Measurements from ENCODE around the gene CNTN6.

The CNTN6 gene

GRCh38 chr3:1171320-1171719 lies 78.5 kb downstream of the CNTN6 start:
- Histone ChIP-seq H3K36me3 (no peaks in the 10 kb centered on the region), H3K27me3 (ENCODE audit: insufficient read depth, low read depth, severe bottlenecking) (peaks cover 6% of the 10 kb centered on the region), H3K27ac (no peak overlapping the region), H3K9me3 (ENCODE audit: severe bottlenecking) (no peaks in the 10 kb centered on the region), H3K4me3 (ENCODE audit: low read depth, low read length) (no peak overlapping the region)
- TF ChIP-seq CTCF (IDR thresholded peaks at IDR 0.05; ENCODE audit: low read depth, low read length): no peak
- no peak for DNase-seq

DNA sequence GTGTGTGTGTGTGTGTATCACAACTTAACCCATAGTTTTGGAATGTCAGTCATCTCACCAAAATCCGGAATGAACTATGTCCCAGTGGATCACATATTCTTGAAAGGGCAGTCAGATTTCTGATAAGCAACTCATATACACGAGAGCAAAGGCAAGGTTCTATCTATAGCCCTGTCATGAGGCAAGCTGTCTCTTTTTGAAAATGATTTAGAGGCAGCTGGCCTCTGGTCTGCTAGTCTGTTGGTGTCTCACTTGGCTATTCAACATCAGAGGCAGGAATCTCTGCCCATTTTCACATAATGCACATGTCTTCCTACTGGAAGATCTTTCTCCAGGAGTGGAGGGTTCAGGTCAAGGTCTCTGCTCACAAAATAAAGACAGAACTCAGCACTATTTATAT lies 79.8 kb downstream of the CNTN6 start:
- peaks cover 6% of the 10 kb centered on the region for H3K27me3 ChIP-seq (ENCODE audit: insufficient read depth, low read depth, severe bottlenecking)
- H3K9me3 ChIP-seq (ENCODE audit: severe bottlenecking): no peaks in the 10 kb centered on the region
- no peak overlapping the region for H3K4me3 ChIP-seq (ENCODE audit: low read depth, low read length)
- no peaks in the 10 kb centered on the region for H3K36me3 ChIP-seq
- no peak for TF ChIP-seq CTCF (IDR thresholded peaks at IDR 0.05; ENCODE audit: low read depth, low read length)
- DNase-seq: no peak
- no peak overlapping the region for H3K27ac ChIP-seq

GRCh38 chr3:1179146-1179545 lies 86.3 kb downstream of the CNTN6 start:
- Histone ChIP-seq H3K4me3 (ENCODE audit: low read depth, low read length) (no peak overlapping the region), H3K36me3 (no peaks in the 10 kb centered on the region), H3K9me3 (ENCODE audit: severe bottlenecking) (no peaks in the 10 kb centered on the region), H3K27ac (no peak overlapping the region), H3K27me3 (ENCODE audit: insufficient read depth, low read depth, severe bottlenecking) (no peaks in the 10 kb centered on the region)
- no peak for TF ChIP-seq CTCF (IDR thresholded peaks at IDR 0.05; ENCODE audit: low read depth, low read length)
- no peak for DNase-seq

GRCh38 chr3:1183320-1184048 lies 90.7 kb downstream of the CNTN6 start:
- H3K27ac ChIP-seq: no peak overlapping the region
- no peak for TF ChIP-seq CTCF (IDR thresholded peaks at IDR 0.05; ENCODE audit: low read depth, low read length)
- no peak for DNase-seq

DNA sequence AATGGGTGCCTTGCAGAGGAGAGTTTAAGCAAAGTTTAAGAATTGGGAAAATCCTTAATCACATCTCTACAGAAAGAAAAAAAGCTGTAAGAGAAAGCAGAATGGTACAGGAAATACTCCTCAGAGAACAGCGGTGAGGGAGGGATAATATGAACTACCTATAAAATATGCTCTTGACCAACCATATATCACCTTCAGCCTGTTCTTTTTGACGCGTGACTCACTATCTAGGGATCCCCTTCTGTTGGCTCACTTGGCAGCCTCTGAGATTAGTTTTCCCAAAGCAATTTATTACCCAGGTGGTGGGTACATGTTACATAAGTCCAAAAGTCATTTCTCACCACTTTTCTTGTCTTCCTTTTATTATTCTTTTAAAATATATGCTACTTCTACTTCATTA lies 97.7 kb downstream of the CNTN6 start:
- no peak overlapping the region for H3K4me3 ChIP-seq (ENCODE audit: low read depth, low read length)
- DNase-seq: no peak
- H3K27me3 ChIP-seq (ENCODE audit: insufficient read depth, low read depth, severe bottlenecking): no peaks in the 10 kb centered on the region
- no peak for TF ChIP-seq CTCF (IDR thresholded peaks at IDR 0.05; ENCODE audit: low read depth, low read length)
- H3K36me3 ChIP-seq: no peaks in the 10 kb centered on the region
- H3K9me3 ChIP-seq (ENCODE audit: severe bottlenecking): no peaks in the 10 kb centered on the region
- no peak overlapping the region for H3K27ac ChIP-seq

More at GRCh38 chr3:1183320-1184048, 90.7 kb downstream of the CNTN6 start:
- Histone ChIP-seq H3K9me3 (ENCODE audit: severe bottlenecking) (no peaks in the 10 kb centered on the region), H3K36me3 (no peaks in the 10 kb centered on the region), H3K27me3 (ENCODE audit: insufficient read depth, low read depth, severe bottlenecking) (no peaks in the 10 kb centered on the region), H3K4me3 (ENCODE audit: low read depth, low read length) (no peak overlapping the region)

DNA sequence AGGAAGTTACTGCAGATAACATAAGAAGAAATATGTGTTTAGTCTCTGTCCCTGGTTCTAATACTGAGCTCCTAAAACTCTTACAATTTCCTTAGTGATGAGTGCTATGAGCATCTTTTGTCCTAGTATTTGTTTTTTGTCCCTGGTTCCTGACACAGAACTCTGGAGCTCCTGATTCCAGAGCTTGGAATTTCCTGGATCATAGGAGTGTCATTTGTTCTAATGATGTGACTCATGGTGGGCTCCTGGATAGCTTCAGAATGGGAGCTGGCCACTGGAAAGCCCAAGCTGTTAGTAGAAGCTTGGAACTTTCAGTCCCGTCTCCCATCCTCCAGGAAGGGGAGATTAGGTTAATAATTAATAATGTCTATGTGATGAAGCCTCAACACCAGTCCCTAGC lies 98.2 kb downstream of the CNTN6 start:
- Histone ChIP-seq H3K4me3 (ENCODE audit: low read depth, low read length) (no peak overlapping the region), H3K27ac (no peak overlapping the region), H3K9me3 (ENCODE audit: severe bottlenecking) (no peaks in the 10 kb centered on the region), H3K36me3 (no peaks in the 10 kb centered on the region), H3K27me3 (ENCODE audit: insufficient read depth, low read depth, severe bottlenecking) (no peaks in the 10 kb centered on the region)
- DNase-seq: no peak
- no peak for TF ChIP-seq CTCF (IDR thresholded peaks at IDR 0.05; ENCODE audit: low read depth, low read length)

Measured in WERI-Rb-1 (cell line).